Measurements from ENCODE around the gene MGMT. TPM values are rescaled to one million over a fixed set of nuclear protein-coding genes. Genes with fewer than 3 reads are reported as not detected.

The MGMT gene
- total RNA-seq, 2 donors from 2014 or later, result 18.3 to 25.5 TPM

- ATAC-seq (ENCODE audit: insufficient number of reproducible peaks, low FRiP score, low read depth) (no peak), DNase-seq (ENCODE audit: low spot score) (no peak)
- Histone ChIP-seq H3K4me1 (ENCODE audit: control insufficient read depth in 1 of 2, low read depth in 2 of 2) (no peaks in the 10 kb centered on the region), H3K9me3 (no peaks in the 10 kb centered on the region), H3K27me3 (replicated peaks; ENCODE audit: insufficient read depth) (no peaks in the 10 kb centered on the region), H3K27ac (no peak overlapping the region), H3K4me3 (no peak overlapping the region), H3K36me3 (no peaks in the 10 kb centered on the region)
- no peak for TF ChIP-seq CTCF (IDR thresholded peaks at IDR 0.05)
Observed at GRCh38 chr10:129676014-129676413, 209.0 kb downstream of the MGMT start.

DNA sequence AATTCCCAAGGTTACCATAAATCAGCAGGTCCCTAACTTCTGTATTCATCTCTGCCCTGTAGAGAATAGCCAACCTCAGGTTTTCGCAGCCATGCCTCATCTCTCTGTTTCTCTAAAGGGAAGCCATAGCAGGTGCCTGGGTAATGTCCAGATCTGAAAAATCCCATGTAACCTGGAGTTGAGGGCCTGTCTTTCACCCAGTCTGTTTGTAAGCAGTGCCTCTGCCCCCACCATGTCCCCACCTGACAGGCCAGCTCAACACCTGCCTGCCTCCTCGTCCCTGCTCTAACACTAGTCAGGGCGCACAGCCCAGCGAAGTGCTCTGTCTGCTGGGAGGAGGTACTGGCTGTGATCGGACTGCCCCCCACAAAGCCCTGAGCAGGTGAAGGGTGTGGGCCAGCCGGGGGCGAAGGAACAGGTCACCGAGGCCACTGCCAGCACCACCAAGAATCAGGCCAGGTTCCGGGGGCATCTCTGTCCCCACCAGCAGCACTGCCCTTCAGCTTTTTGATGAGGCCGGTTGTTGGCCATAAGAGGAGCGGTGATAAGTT, 210.4 kb downstream of the MGMT start:
- H3K27me3 ChIP-seq (replicated peaks; ENCODE audit: insufficient read depth), result no peaks in the 10 kb centered on the region
- no peaks in the 10 kb centered on the region for H3K9me3 ChIP-seq
- ATAC-seq (ENCODE audit: insufficient number of reproducible peaks, low FRiP score, low read depth), result no peak
- TF ChIP-seq CTCF (IDR thresholded peaks at IDR 0.05), result no peak
- no peak for DNase-seq (ENCODE audit: low spot score)
- no peak overlapping the region for H3K27ac ChIP-seq
- H3K4me3 ChIP-seq, result no peak overlapping the region
- H3K36me3 ChIP-seq, result no peaks in the 10 kb centered on the region
- H3K4me1 ChIP-seq (ENCODE audit: control insufficient read depth in 1 of 2, low read depth in 2 of 2), result no peaks in the 10 kb centered on the region

DNA sequence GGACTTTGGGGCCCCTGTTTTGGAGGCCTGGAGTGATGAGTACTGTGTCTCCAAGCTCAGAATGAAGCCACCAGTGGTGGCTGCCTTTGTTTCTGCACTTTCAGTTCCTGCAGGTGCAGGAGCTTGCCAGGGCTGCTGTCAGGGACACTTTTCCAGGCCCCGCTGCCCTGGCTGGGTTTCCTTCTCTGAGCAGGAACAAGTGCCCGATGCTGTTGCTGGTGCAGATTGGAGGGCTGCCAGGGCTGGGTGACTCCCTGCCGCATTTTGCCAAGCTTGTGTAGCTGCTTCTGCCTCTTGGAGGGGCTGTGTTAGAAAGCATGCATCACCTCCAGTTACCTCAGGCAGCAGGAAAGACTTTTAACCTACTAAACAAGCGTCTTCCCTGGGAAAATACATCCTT, 211.1 kb downstream of the MGMT start:
- Histone ChIP-seq H3K27ac (no peak overlapping the region), H3K27me3 (replicated peaks; ENCODE audit: insufficient read depth) (no peaks in the 10 kb centered on the region), H3K36me3 (no peaks in the 10 kb centered on the region), H3K4me3 (no peak overlapping the region), H3K9me3 (no peaks in the 10 kb centered on the region), H3K4me1 (ENCODE audit: control insufficient read depth in 1 of 2, low read depth in 2 of 2) (no peaks in the 10 kb centered on the region)
- ATAC-seq (ENCODE audit: insufficient number of reproducible peaks, low FRiP score, low read depth) (no peak), DNase-seq (ENCODE audit: low spot score) (no peak)
- TF ChIP-seq CTCF (IDR thresholded peaks at IDR 0.05), result no peak

DNA sequence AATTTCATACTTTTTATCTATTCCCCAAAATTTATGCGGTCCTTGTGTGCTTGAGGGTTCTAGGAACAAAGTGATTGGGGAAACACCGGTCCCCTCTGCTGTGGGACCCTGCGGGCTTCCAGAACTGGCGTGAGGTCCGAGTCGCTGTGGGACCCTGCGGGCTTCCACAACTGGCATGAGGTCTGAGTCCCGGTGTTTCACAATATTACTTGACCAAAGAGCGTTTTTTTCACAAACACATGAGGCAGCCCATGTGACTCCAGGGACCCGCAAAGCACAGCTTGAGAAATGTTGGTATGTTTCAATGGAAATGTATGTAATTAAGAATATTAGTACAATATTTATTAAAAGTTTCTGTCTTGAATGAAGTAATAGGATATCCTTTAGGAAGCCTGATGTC, 212.2 kb downstream of the MGMT start:
- no peak for TF ChIP-seq CTCF (IDR thresholded peaks at IDR 0.05)
- no peak overlapping the region for H3K4me3 ChIP-seq
- no peaks in the 10 kb centered on the region for H3K36me3 ChIP-seq
- H3K9me3 ChIP-seq, result no peaks in the 10 kb centered on the region
- H3K4me1 ChIP-seq (ENCODE audit: control insufficient read depth in 1 of 2, low read depth in 2 of 2), result no peaks in the 10 kb centered on the region
- no peaks in the 10 kb centered on the region for H3K27me3 ChIP-seq (replicated peaks; ENCODE audit: insufficient read depth)
- DNase-seq (ENCODE audit: low spot score) (no peak), ATAC-seq (ENCODE audit: insufficient number of reproducible peaks, low FRiP score, low read depth) (no peak)
- H3K27ac ChIP-seq, result no peak overlapping the region

GRCh38 chr10:129680661-129681344, 213.8 kb downstream of the MGMT start:
- ATAC-seq (ENCODE audit: insufficient number of reproducible peaks, low FRiP score, low read depth), result no peak
- Histone ChIP-seq H3K27me3 (replicated peaks; ENCODE audit: insufficient read depth) (no peaks in the 10 kb centered on the region), H3K9me3 (no peaks in the 10 kb centered on the region), H3K4me3 (no peak overlapping the region), H3K4me1 (ENCODE audit: control insufficient read depth in 1 of 2, low read depth in 2 of 2) (no peaks in the 10 kb centered on the region), H3K36me3 (no peaks in the 10 kb centered on the region), H3K27ac (no peak overlapping the region)
- no peak for TF ChIP-seq CTCF (IDR thresholded peaks at IDR 0.05)
- DNase-seq (ENCODE audit: low spot score), result no peak
